Endothelial cell of umbilical vein (primary cell): ENCODE results near the gene PROX1. TPM values are rescaled to one million over a fixed set of nuclear protein-coding genes. Genes with fewer than 3 reads are reported as not detected.

Experiments used
- BruUV-seq: library from RNA; stranded (reverse); fragments of 400-500 nt; replicated peaks from 2 replicates; lab custom pipeline; 2021; lab: Mats Ljungman, UMichigan
- CTCF ChIA-PET: fragments of 300-600, 350-600 bp; sonication (Branson Sonifier 250); formaldehyde crosslinking; loops from one replicate; lab custom pipeline; 2021; ENCODE audit warnings: antibody characterized with exemption, inconsistent platforms; lab: Charles Lee
- POLR2A ChIA-PET: fragments of 300-600, 350-600 bp; sonication (Branson Sonifier 250); formaldehyde crosslinking; loops from one replicate; lab custom pipeline; 2021; ENCODE audit warnings: antibody characterized with exemption, inconsistent platforms; lab: Charles Lee
- DNase-seq: peaks from one replicate; pipeline ENCODE4 v3.0.0-alpha.2; 2011; ENCODE audit warnings: low read depth, low spot score
- FAIRE-seq: peaks from 2 replicates; lab custom pipeline; 2011; peaks lifted over from hg19 to GRCh38; lab: Jason Lieb, UNC
- H2AFZ ChIP-seq: 2 replicates; pipeline ENCODE4 v1.6.0; 2012; ENCODE audit warnings: low read depth, low read length, control low read depth, inconsistent platforms
- H3K27ac ChIP-seq: 2 replicates; pipeline ENCODE4 v1.5.1; 2011; ENCODE audit warnings: low read depth, mild to moderate bottlenecking, control low read depth, low read length, moderate library complexity; ENCODE audit not compliant: insufficient read depth
- H3K27me3 ChIP-seq, 2 experiments: 2 replicates each; pipeline versions ENCODE4 v1.6.0 to v1.6.1; 2011; ENCODE audit warnings: low read length in 2 of 2, mixed read lengths in 1 of 2; ENCODE audit not compliant: control insufficient read depth in 2 of 2, insufficient read depth in 2 of 2
- H3K36me3 ChIP-seq, 2 experiments: 2 replicates in 1 of 2; 3 replicates in 1 of 2; pipeline ENCODE4 v1.5.1; 2011; ENCODE audit warnings: low read length in 2 of 2, mild to moderate bottlenecking in 1 of 2, moderate library complexity in 1 of 2; ENCODE audit not compliant: control insufficient read depth in 2 of 2, insufficient read depth in 2 of 2; ENCODE audit errors: extremely low read depth in 1 of 2
- H3K4me1 ChIP-seq: 3 replicates; pipeline ENCODE4 v1.5.1; 2011; ENCODE audit warnings: mild to moderate bottlenecking, low read length; ENCODE audit not compliant: control insufficient read depth, insufficient read depth; ENCODE audit errors: extremely low read depth
- H3K4me2 ChIP-seq: 2 replicates; pipeline ENCODE4 v1.6.1; 2011; ENCODE audit warnings: low read length, control low read depth, mixed read lengths; ENCODE audit not compliant: insufficient read depth
- H3K4me3 ChIP-seq, 3 experiments: fragments of 200-600 bp in 1 of 3; sonication (generic), shearing (Covaris generic) in 1 of 3; replicated peaks in 1 of 3; 2 replicates each; pipeline ENCODE4 v1.5.1; 2011 to 2016; ENCODE audit warnings: control low read depth in 3 of 3, low read length in 3 of 3, mild to moderate bottlenecking in 2 of 3, inconsistent platforms in 1 of 3, low read depth in 1 of 3, moderate library complexity in 1 of 3; ENCODE audit not compliant: insufficient read depth in 1 of 3
- H3K79me2 ChIP-seq: 2 replicates; pipeline ENCODE4 v1.6.0; 2012; ENCODE audit warnings: low read length, inconsistent platforms; ENCODE audit not compliant: control insufficient read depth, insufficient read depth
- H3K9ac ChIP-seq: replicated peaks from 2 replicates; pipeline ENCODE3; 2011; ENCODE audit warnings: low read length, control low read depth; ENCODE audit not compliant: insufficient read depth; ENCODE audit errors: extremely low read depth
- H3K9me1 ChIP-seq: replicated peaks from 3 replicates; pipeline ENCODE4 v1.6.0; 2011; ENCODE audit warnings: mild to moderate bottlenecking, low read length; ENCODE audit not compliant: control insufficient read depth, insufficient read depth; ENCODE audit errors: extremely low read depth
- H3K9me3 ChIP-seq: replicated peaks from 2 replicates; pipeline ENCODE4 v1.5.1; 2012; ENCODE audit warnings: low read length, inconsistent platforms; ENCODE audit not compliant: control insufficient read depth, insufficient read depth
- H4K20me1 ChIP-seq: replicated peaks from 2 replicates; pipeline ENCODE3; 2011; ENCODE audit warnings: mild to moderate bottlenecking, low read length; ENCODE audit not compliant: control insufficient read depth, insufficient read depth; ENCODE audit errors: extremely low read depth
- CTCF ChIP-seq, 2 donors: IDR thresholded peaks; 1 replicate in 1 of 2; 2 replicates in 1 of 2; pipeline ENCODE4 v1.5.1; 2011; ENCODE audit warnings: low read length in 2 of 2, mild to moderate bottlenecking in 2 of 2, moderate library complexity in 2 of 2, control low read depth in 1 of 2, inconsistent platforms in 1 of 2, low read depth in 1 of 2; ENCODE audit not compliant: insufficient read depth in 1 of 2; ENCODE audit errors: extremely low read depth in 1 of 2
- EZH2 ChIP-seq: IDR thresholded peaks from 2 replicates; pipeline ENCODE4 v1.6.1; 2012; ENCODE audit warnings: borderline replicate concordance, low read depth, mild to moderate bottlenecking, moderate library complexity, low read length, inconsistent platforms; ENCODE audit not compliant: severe bottlenecking
- FOS ChIP-seq: IDR thresholded peaks from 2 replicates; pipeline ENCODE4 v1.6.1; 2011; ENCODE audit warnings: mild to moderate bottlenecking, low read length, moderate library complexity, borderline replicate concordance; ENCODE audit not compliant: insufficient read depth
- GATA2 ChIP-seq: IDR thresholded peaks from 2 replicates; pipeline ENCODE4 v1.7.0; 2011; ENCODE audit warnings: low read depth, mild to moderate bottlenecking, moderate library complexity, mixed read lengths, low read length; ENCODE audit not compliant: insufficient read length, insufficient read depth
- JUN ChIP-seq: IDR thresholded peaks from 2 replicates; pipeline ENCODE4 v1.6.1; 2011; ENCODE audit warnings: borderline replicate concordance, low read depth; ENCODE audit not compliant: insufficient read length, insufficient read depth
- MAX ChIP-seq: IDR thresholded peaks from 2 replicates; pipeline ENCODE4 v1.6.1; 2011; ENCODE audit not compliant: insufficient read depth, insufficient read length
- MYC ChIP-seq: IDR thresholded peaks from one replicate; pipeline ENCODE4 v1.6.1; 2011; ENCODE audit warnings: mild to moderate bottlenecking, low read depth, low read length
- POLR2A ChIP-seq: IDR thresholded peaks from 2 replicates; pipeline ENCODE4 v1.6.1; 2012; ENCODE audit warnings: low read depth, mild to moderate bottlenecking, control low read depth, low read length
- POLR2AphosphoS5 ChIP-seq: IDR thresholded peaks from 2 replicates; pipeline ENCODE4 v1.6.1; 2012; ENCODE audit warnings: low read depth, mild to moderate bottlenecking, control low read depth, low read length, moderate library complexity; ENCODE audit not compliant: insufficient read depth
- dilution Hi-C: fragments of 300-500 bp; cut with MboI; formaldehyde crosslinking; loops from one replicate; pipeline ENCODE4 v1.15.0; 2019; ENCODE audit warnings: low sequenced_read_pairs; ENCODE audit not compliant: extremely low pct_ligation_motif_present
- intact Hi-C: fragments of 100-400 bp; cut with micrococcal nuclease; formaldehyde crosslinking; loops from one replicate; pipeline ENCODE4 v1.10.0; 2022
- polyA plus RNA-seq, 4 experiments: library from polyadenylated mRNA; depleted of rRNA in 3 of 4; stranded (reverse) in 3 of 4; unstranded in 1 of 4; fragments of >200 nt; gene quantifications; 2 replicates each; pipeline versions ENCODE4 v1.2.1 to v1.2.3, GENCODE V29; 2011 to 2012; ENCODE audit warnings: missing spikeins in 1 of 4
- total RNA-seq: library from RNA; stranded (reverse); gene quantifications from 2 replicates; pipeline ENCODE4 v1.2.3, GENCODE V29; 2021

The PROX1 gene
- total and polyA plus RNA-seq, 2 donors (not counting 3 experiments of a cell fraction or from before 2014, with no cell fraction given), result 2.2 to 4.0 TPM

- Histone ChIP-seq H3K9ac (no peak overlapping the region), H3K9me1 (no peaks in the 10 kb centered on the region), H3K27ac (no peak overlapping the region), H3K9me3 (no peaks in the 10 kb centered on the region), H3K4me1 (peaks cover 7% of the 10 kb centered on the region), H3K4me3 (no peak overlapping the region), H3K79me2 (no peaks in the 10 kb centered on the region), H3K27me3 (no peaks in the 10 kb centered on the region), H3K4me2 (no peak overlapping the region), H2AFZ (no peak overlapping the region), H3K36me3 (peaks cover 0 to 2% of the 10 kb centered on the region in 2 experiments), H4K20me1 (no peaks in the 10 kb centered on the region)
- ChIA-PET POLR2A (no interaction called here), CTCF (no interaction called here)
- dilution Hi-C loops, result no loop called here
- intact Hi-C loops, result no loop called here
- DNase-seq (no peak), FAIRE-seq (no peak)
- TF ChIP-seq FOS (no peak), POLR2A (no peak), MAX (no peak), EZH2 (no peak), CTCF (IDR thresholded peaks at IDR 0.05; ENCODE audit: extremely low read depth in 1 of 2, insufficient read depth in 1 of 2, low read depth in 1 of 2, low read length in 2 of 2) (no peak), POLR2AphosphoS5 (no peak), MYC (no peak), JUN (no peak), GATA2 (no peak)
- no TSS peak for BruUV-seq
Measured at GRCh38 chr1:213997772-213998107, 10.0 kb downstream of the PROX1 start.
